ENCODE results near the gene CDK18. TPM values are rescaled to one million over a fixed set of nuclear protein-coding genes. Genes with fewer than 3 reads are reported as not detected.

CDK18 gene
- total and polyA plus RNA-seq, 5 experiments from 2014 or later: 0.32 to 6.1 (median 1.3) TPM

DNA sequence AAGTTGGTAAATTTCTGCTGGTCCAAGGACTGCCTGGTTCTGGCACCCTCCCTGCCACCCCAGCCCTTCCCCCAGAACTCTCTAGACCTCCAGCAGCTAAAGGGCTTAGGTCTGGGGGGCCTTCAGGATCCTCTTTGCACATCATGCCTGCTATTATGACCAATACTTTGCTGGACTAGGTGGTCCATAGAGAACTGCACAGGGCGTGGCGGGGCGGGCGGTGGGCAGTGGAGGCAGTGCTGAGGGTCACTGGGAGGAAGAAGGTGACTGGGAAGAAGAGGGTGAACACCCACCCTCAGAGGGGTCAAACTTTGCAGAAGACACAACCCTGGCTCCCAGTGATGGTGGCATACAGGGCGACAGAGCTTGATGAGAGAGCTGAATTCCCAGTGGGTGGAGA lies 18.2 kb downstream of the CDK18 start:
- H3K4me1 Mint-ChIP-seq: peaks cover 0 to 3% (median 0%) of the 10 kb centered on the region in 4 donors
- DNase-seq (no peak), ATAC-seq (no peak)
- peak overlapping the region in 1 of 10 donors; percentile 75 for H3K27ac Mint-ChIP-seq
- no peaks in the 10 kb centered on the region for H3K27me3 Mint-ChIP-seq
- no peak overlapping the region for H3K4me3 Mint-ChIP-seq
- POLR2A ChIA-PET: interaction anchor here (0.9 kb wide), 1 partner anchor 11 kb away, joined by 3 read pairs; no protein-coding TSS in a partner anchor
- H3K9me3 Mint-ChIP-seq: no peaks in the 10 kb centered on the region
- H3K36me3 Mint-ChIP-seq: no peaks in the 10 kb centered on the region

DNA sequence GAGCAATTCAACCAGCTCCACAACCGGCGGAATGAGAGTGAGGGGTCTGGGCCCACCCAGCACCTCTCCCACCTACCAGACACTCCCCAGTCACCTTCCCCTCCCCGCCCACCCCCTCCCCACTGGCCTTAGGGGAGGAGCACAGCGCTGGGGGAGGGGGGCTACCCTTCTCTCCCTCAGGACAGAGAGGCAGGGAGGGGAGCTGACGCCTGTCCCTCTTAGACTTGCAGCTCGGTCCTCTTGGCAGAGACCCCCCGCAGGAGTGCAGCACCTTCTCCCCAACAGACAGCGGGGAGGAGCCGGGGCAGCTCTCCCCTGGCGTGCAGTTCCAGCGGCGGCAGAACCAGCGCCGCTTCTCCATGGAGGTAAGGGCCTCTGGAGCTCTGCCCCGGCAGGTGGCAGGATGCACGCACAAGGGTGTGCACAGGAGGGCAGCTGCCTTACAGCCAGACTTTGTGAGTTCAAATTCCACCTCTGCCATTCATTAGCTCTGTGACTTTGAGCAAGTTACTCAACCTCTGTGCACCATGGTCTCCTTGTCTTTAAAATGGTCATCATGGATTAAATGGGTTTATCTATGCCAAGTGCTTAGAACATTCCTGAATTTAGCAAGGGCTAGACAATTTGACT lies 18.9 kb downstream of the CDK18 start:
- no peak overlapping the region for H3K27ac Mint-ChIP-seq
- POLR2A ChIA-PET: interaction anchor here (0.9 to 1.4 kb wide), 4 partner anchors 12 to 109 kb away, joined by 3 to 4 read pairs (median 4); partner anchors contain the start of gene ELK4
- no peaks in the 10 kb centered on the region for H3K9me3 Mint-ChIP-seq
- H3K27me3 Mint-ChIP-seq: no peaks in the 10 kb centered on the region
- H3K4me3 Mint-ChIP-seq: no peak overlapping the region
- peaks cover 0 to 1% (median under 1%) of the 10 kb centered on the region in 4 donors for H3K4me1 Mint-ChIP-seq
- ATAC-seq (no peak), DNase-seq (no peak)
- H3K36me3 Mint-ChIP-seq: no peaks in the 10 kb centered on the region

GRCh38 chr1:205523891-205524793 lies 19.7 kb downstream of the CDK18 start:
- ATAC-seq (peak; percentile 57 to 62), DNase-seq (peak; percentile 45 to 85 (median 66))
- H3K27ac Mint-ChIP-seq: peak overlapping the region in 1 of 10 donors; percentile 25
- H3K9me3 Mint-ChIP-seq: no peaks in the 10 kb centered on the region
- no peaks in the 10 kb centered on the region for H3K36me3 Mint-ChIP-seq
- no peaks in the 10 kb centered on the region for H3K27me3 Mint-ChIP-seq
- POLR2A ChIA-PET: interaction anchor here (0.5 to 1.4 kb wide), 8 partner anchors 35 to 253 kb away, joined by 3 to 7 read pairs (median 4); partner anchors contain the start of gene ELK4
- peaks cover 0 to 3% (median 2%) of the 10 kb centered on the region in 4 donors for H3K4me1 Mint-ChIP-seq
- no peak overlapping the region for H3K4me3 Mint-ChIP-seq

- DNase-seq: no peak
- no peaks in the 10 kb centered on the region for H3K36me3 Mint-ChIP-seq
- H3K27ac Mint-ChIP-seq: peak overlapping the region in 1 of 10 donors; percentile 25
- H3K4me3 Mint-ChIP-seq: no peak overlapping the region
- no peaks in the 10 kb centered on the region for H3K27me3 Mint-ChIP-seq
- no peaks in the 10 kb centered on the region for H3K9me3 Mint-ChIP-seq
- no peak for ATAC-seq
- H3K4me1 Mint-ChIP-seq: peaks cover 1 to 9% (median 7%) of the 10 kb centered on the region in 4 donors
- POLR2A ChIA-PET: interaction anchor here (0.5 to 1.4 kb wide), 8 partner anchors 39 to 259 kb away, joined by 3 to 7 read pairs (median 4); partner anchors contain the start of gene ELK4
Measured at GRCh38 chr1:205524794-205525101, 20.3 kb downstream of the CDK18 start.

GRCh38 chr1:205525495-205526285 lies 21.2 kb downstream of the CDK18 start:
- H3K4me1 Mint-ChIP-seq: peaks cover 1 to 9% (median 7%) of the 10 kb centered on the region in 4 donors
- no peaks in the 10 kb centered on the region for H3K36me3 Mint-ChIP-seq
- no peak overlapping the region for H3K27ac Mint-ChIP-seq
- H3K27me3 Mint-ChIP-seq: no peaks in the 10 kb centered on the region
- no peak overlapping the region for H3K4me3 Mint-ChIP-seq
- DNase-seq: no peak
- no peak for ATAC-seq
- H3K9me3 Mint-ChIP-seq: no peaks in the 10 kb centered on the region
- POLR2A ChIA-PET: interaction anchor here (1.0 kb wide), 1 partner anchor 66 kb away, joined by 4 read pairs; no protein-coding TSS in a partner anchor

DNA sequence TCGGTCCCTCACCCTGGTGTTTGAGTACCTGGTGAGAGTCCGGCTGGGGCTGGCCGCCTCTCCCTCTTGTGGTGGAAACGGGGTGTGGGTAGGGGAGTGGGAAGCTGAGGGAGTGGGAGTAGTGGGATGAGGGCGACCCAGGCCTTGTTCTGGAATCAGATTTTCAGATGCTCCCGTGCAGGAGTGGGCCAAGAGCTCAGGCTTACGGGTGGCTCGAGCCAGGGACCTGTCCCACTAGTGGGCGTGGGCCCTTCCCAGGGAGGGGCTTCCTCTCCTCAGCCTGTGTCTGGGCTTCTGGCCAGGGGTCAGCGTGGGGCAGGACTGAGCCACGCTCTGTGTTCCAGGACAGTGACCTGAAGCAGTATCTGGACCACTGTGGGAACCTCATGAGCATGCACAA lies 22.0 kb downstream of the CDK18 start:
- peaks cover 1 to 9% (median 7%) of the 10 kb centered on the region in 4 donors for H3K4me1 Mint-ChIP-seq
- H3K27me3 Mint-ChIP-seq: no peaks in the 10 kb centered on the region
- H3K4me3 Mint-ChIP-seq: no peak overlapping the region
- POLR2A ChIA-PET: interaction anchor here (1.0 kb wide), 1 partner anchor 65 kb away, joined by 4 read pairs; no protein-coding TSS in a partner anchor
- H3K36me3 Mint-ChIP-seq: no peaks in the 10 kb centered on the region
- H3K9me3 Mint-ChIP-seq: no peaks in the 10 kb centered on the region
- no peak for ATAC-seq
- H3K27ac Mint-ChIP-seq: no peak overlapping the region
- no peak for DNase-seq

GRCh38 chr1:205527931-205528330 lies 23.5 kb downstream of the CDK18 start:
- peak overlapping the region in 1 of 10 donors; percentile 9 for H3K4me3 Mint-ChIP-seq
- no peak for DNase-seq

DNA sequence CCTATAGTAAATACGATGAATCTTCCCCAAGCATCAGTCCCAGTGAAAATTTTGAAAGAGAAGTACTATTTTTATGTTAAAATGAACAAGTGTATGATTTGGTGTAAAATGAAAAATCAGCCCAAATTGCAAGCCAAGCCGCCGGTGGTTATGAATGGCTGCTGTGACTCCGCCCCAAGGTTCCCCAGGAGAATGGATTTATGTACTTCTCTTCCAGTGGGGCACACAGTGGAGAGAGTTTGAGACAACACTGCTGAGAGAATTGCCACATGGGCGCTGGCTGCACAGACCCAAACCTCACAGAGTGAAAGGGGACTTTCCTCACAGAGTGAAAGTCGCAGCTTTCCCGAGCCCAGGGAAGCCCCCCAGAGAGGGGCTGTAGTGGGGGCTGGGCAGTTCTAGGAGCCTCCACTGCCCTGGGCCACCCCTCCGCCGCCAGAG lies 24.0 kb downstream of the CDK18 start:
- no peaks in the 10 kb centered on the region for H3K9me3 Mint-ChIP-seq
- ATAC-seq: no peak
- POLR2A ChIA-PET: interaction anchor here (1.0 to 1.7 kb wide), 3 partner anchors 102 to 129 kb away, joined by 3 to 11 read pairs (median 4); partner anchors contain the start of gene ELK4
- H3K27me3 Mint-ChIP-seq: no peaks in the 10 kb centered on the region
- peak overlapping the region in 5 of 10 donors; percentile 9 to 59 (median 45) for H3K4me3 Mint-ChIP-seq
- peak overlapping the region in 2 of 10 donors; percentile 15 to 46 for H3K27ac Mint-ChIP-seq
- H3K36me3 Mint-ChIP-seq: no peaks in the 10 kb centered on the region
- H3K4me1 Mint-ChIP-seq: peaks cover 0 to 9% (median 7%) of the 10 kb centered on the region in 4 donors
- no peak for DNase-seq

More at GRCh38 chr1:205527931-205528330, 23.5 kb downstream of the CDK18 start:
- Mint-ChIP-seq H3K27me3 (no peaks in the 10 kb centered on the region), H3K9me3 (no peaks in the 10 kb centered on the region), H3K36me3 (no peaks in the 10 kb centered on the region), H3K4me1 (peaks cover 0 to 9% (median 7%) of the 10 kb centered on the region in 4 donors), H3K27ac (peak overlapping the region in 1 of 10 donors; percentile 15)
- no peak for ATAC-seq
- POLR2A ChIA-PET: no interaction called here

DNA sequence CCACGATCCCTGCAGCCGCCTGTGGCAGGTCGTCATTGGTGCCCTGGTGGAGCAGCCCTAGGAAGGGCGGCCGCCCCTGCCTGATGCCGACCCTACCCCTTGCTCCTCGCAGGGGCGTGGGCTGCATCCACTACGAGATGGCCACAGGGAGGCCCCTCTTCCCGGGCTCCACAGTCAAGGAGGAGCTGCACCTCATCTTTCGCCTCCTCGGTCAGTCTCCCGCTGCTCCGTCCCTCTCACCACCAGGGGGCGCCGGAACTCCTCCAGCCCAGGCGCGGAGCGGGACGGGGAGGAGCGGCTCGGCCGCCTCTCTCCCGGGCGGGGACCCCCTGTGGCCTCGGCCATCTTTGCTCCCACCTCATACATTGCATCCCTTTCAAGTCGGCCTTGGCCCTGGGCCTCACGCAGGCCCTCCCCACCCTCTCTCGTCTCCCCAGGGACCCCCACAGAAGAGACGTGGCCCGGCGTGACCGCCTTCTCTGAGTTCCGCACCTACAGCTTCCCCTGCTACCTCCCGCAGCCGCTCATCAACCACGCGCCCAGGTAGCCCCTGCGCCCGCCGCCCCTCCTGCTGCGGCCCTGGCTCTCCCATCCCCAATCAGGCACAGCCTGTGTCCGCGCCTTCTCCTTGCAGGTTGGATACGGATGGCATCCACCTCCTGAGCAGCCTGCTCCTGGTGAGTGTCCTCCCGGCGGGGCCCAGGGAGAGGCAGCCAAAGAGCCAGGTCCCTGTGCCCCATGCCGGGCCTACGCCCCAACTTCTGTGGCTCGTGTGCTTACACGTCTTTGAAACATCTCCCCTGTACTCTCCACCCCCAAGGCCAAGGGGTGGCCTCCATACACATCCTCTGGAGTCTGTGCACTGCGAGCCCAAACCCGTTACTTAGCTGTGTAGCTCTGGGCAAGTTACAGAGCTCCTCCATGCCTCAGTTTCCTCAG lies 24.7 kb downstream of the CDK18 start:
- Mint-ChIP-seq H3K27me3 (no peaks in the 10 kb centered on the region), H3K36me3 (no peaks in the 10 kb centered on the region), H3K4me1 (peaks cover 0 to 9% (median 7%) of the 10 kb centered on the region in 4 donors), H3K9me3 (no peaks in the 10 kb centered on the region), H3K27ac (peak overlapping the region in 4 of 10 donors; percentile 57 to 79 (median 60)), H3K4me3 (peak overlapping the region; percentile 32 to 75 (median 58))
- ATAC-seq (peak; percentile 91 to 97), DNase-seq (peak; percentile 62 to 90 (median 84))
- POLR2A ChIA-PET: interaction anchor here (1.0 to 1.7 kb wide), 3 partner anchors 102 to 129 kb away, joined by 3 to 11 read pairs (median 4); partner anchors contain the start of gene ELK4

DNA sequence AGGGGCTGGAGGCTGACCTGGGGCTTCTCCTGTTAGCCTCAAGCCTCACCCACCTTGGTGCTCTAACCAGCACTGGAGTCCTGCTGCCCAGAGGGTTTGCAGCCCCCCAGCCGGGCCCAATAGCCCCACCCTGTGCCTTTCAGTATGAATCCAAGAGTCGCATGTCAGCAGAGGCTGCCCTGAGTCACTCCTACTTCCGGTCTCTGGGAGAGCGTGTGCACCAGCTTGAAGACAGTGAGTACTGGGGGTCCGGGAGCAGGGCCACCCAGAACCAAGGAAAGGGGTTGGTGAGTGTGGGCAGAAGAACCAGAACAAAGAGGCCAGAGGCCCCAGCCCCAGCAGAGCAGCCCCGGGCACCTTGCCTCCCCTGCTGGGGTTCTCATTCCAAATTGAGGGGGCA lies 25.6 kb downstream of the CDK18 start:
- Mint-ChIP-seq H3K9me3 (no peaks in the 10 kb centered on the region), H3K27ac (peak overlapping the region in 2 of 10 donors; percentile 43 to 58), H3K27me3 (peaks cover 0 to 1% (median 0%) of the 10 kb centered on the region in 5 donors), H3K4me3 (peak overlapping the region in 2 of 10 donors; percentile 60 to 75), H3K4me1 (peaks cover 0 to 9% (median 7%) of the 10 kb centered on the region in 4 donors), H3K36me3 (no peaks in the 10 kb centered on the region)
- DNase-seq: no peak
- POLR2A ChIA-PET: interaction anchor here (1.7 kb wide), 1 partner anchor 101 kb away, joined by 4 read pairs; no protein-coding TSS in a partner anchor
- no peak for ATAC-seq

All from naive thymus-derived CD8-positive, alpha-beta T cell (primary cell).